Lower lobe of right lung (tissue), 2 donors: ENCODE results near the gene AZIN2. TPM values are rescaled to one million over a fixed set of nuclear protein-coding genes. Genes with fewer than 3 reads are reported as not detected.

Source experiments
- ATAC-seq, 2 donors: fragments of 200-7000 bp; cut with Tn5 transposase; one replicate each; pipeline ENCODE4 v1.9.1; 2020 to 2022; ENCODE audit warnings: mild to moderate bottlenecking in 2 of 2, moderate library complexity in 2 of 2
- DNase-seq: peaks from one replicate; pipeline ENCODE4 v3.0.0-alpha.2; 2020
- H3K27ac ChIP-seq: fragments of 200-600 bp; one replicate; pipeline ENCODE4 v1.8.0; 2022
- H3K27me3 ChIP-seq: fragments of 200-600 bp; one replicate; pipeline ENCODE4 v1.8.0; 2022; ENCODE audit warnings: low read depth
- H3K36me3 ChIP-seq: fragments of 200-600 bp; one replicate; pipeline ENCODE4 v1.8.0; 2022; ENCODE audit warnings: mild to moderate bottlenecking
- H3K4me1 ChIP-seq: fragments of 200-600 bp; one replicate; pipeline ENCODE4 v1.8.0; 2022
- H3K4me3 ChIP-seq: fragments of 200-600 bp; one replicate; pipeline ENCODE4 v1.8.0; 2022; ENCODE audit warnings: mild to moderate bottlenecking
- H3K9me3 ChIP-seq: fragments of 200-600 bp; one replicate; pipeline ENCODE4 v1.8.0; 2022
- intact Hi-C: fragments of 100-400 bp; cut with DNase I; formaldehyde crosslinking; loops from one replicate; pipeline ENCODE4 v1.11.0; 2022
- total RNA-seq: library from RNA; stranded (reverse); fragmentation: NEBNext Ultra II Directional; extraction: Animal tissue kit (Norgen Biotek cat#: 25700); gene quantifications from one replicate; pipeline ENCODE4 v1.2.1, GENCODE V29; 2021
- TF ChIP-seq, protein P1 (sequence below): fragments of 200-600 bp; IDR thresholded peaks from one replicate; pipeline ENCODE4 v1.8.0; 2022; ENCODE audit warnings: antibody characterized with exemption, mild to moderate bottlenecking
- donor health status: DM: no; HTN: yes; CAD: no; lungs with severe emphysema.

AZIN2 gene
- total RNA-seq, 1 donor from 2014 or later, result 2.4 TPM

DNA sequence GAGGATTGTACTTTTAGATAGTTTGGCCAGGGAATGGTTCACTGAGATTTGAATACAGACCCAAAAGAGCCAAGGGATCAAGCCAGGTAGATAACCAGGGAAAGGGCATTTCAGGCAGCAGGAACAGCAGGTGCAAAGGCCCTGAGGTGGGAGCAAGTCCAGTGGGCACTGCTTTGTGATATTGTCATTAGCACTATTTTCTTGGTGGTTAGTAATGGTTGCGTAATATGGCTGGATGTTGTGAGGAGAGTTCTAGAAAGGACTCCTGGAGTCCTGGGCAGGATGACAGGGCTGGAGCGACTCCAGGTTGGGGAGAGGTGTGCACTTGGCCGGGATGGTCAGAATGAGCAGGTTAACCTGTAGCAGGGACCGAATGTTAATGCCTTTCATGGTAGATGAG, 4.4 kb downstream of the AZIN2 start:
- Histone ChIP-seq H3K27ac (no peak overlapping the region), H3K36me3 (no peaks in the 10 kb centered on the region), H3K27me3 (no peaks in the 10 kb centered on the region), H3K4me3 (no peak overlapping the region), H3K9me3 (no peaks in the 10 kb centered on the region), H3K4me1 (peaks cover 16% of the 10 kb centered on the region)
- TF ChIP-seq, protein P1, sequence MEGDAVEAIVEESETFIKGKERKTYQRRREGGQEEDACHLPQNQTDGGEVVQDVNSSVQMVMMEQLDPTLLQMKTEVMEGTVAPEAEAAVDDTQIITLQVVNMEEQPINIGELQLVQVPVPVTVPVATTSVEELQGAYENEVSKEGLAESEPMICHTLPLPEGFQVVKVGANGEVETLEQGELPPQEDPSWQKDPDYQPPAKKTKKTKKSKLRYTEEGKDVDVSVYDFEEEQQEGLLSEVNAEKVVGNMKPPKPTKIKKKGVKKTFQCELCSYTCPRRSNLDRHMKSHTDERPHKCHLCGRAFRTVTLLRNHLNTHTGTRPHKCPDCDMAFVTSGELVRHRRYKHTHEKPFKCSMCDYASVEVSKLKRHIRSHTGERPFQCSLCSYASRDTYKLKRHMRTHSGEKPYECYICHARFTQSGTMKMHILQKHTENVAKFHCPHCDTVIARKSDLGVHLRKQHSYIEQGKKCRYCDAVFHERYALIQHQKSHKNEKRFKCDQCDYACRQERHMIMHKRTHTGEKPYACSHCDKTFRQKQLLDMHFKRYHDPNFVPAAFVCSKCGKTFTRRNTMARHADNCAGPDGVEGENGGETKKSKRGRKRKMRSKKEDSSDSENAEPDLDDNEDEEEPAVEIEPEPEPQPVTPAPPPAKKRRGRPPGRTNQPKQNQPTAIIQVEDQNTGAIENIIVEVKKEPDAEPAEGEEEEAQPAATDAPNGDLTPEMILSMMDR, result no peak
- DNase-seq (no peak), ATAC-seq (no peak)
- intact Hi-C loops, result no loop called here

DNA sequence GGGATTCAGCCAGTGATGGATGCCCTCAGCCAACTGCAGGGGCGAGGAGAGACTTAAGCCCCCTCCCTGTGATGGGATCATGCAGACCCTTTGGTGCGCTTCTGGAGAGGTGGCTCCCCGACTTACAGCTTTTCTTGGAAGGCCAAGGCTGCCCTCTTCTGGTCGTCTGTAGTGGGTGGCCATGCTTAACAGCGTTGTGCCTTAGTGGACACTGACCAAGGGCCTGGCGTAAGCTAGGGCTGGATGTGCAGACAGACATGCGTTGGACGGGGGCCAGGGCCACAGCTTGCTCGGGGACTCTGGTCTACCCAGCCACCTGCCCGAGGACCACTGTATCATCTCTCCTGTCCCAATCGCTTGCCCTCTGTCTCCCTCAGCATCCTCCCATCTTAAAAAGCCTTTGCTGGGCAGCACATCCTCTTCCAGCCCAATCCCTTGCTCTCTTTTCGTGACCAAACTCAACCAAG, 5.5 kb downstream of the AZIN2 start:
- H3K9me3 ChIP-seq, result no peaks in the 10 kb centered on the region
- H3K27me3 ChIP-seq, result no peaks in the 10 kb centered on the region
- TF ChIP-seq, protein P1, result peak; percentile 73
- DNase-seq, result peak; percentile 79
- H3K27ac ChIP-seq, result no peak overlapping the region
- peaks cover 8% of the 10 kb centered on the region for H3K4me1 ChIP-seq
- no peaks in the 10 kb centered on the region for H3K36me3 ChIP-seq
- intact Hi-C loops, result no loop called here
- ATAC-seq, result peak; percentile 78 to 81
- H3K4me3 ChIP-seq, result no peak overlapping the region

DNA sequence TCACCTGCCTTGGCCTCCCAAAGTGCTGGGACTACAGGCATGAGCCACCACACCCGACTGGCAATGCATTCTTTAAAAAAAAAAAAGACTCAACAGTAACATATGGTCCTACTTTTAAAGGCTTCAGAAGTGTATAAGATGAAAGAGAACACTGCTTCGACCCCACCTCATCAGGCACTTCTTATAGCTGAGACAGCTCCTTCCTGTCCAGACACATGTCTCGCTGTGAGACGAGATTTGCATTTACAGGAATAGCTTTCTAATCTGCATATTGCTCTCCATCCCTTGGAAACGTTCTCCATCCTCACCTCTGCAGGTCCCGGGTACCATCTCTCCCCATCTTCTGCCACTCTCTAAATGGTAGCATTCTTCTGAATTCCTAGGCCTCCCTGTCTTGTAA, 6.7 kb downstream of the AZIN2 start:
- no peak overlapping the region for H3K4me3 ChIP-seq
- H3K36me3 ChIP-seq, result no peaks in the 10 kb centered on the region
- no peaks in the 10 kb centered on the region for H3K9me3 ChIP-seq
- no peak for ATAC-seq
- no peak for DNase-seq
- H3K27ac ChIP-seq, result no peak overlapping the region
- TF ChIP-seq, protein P1, result no peak
- no peaks in the 10 kb centered on the region for H3K27me3 ChIP-seq
- intact Hi-C loops, result no loop called here
- no peaks in the 10 kb centered on the region for H3K4me1 ChIP-seq

DNA sequence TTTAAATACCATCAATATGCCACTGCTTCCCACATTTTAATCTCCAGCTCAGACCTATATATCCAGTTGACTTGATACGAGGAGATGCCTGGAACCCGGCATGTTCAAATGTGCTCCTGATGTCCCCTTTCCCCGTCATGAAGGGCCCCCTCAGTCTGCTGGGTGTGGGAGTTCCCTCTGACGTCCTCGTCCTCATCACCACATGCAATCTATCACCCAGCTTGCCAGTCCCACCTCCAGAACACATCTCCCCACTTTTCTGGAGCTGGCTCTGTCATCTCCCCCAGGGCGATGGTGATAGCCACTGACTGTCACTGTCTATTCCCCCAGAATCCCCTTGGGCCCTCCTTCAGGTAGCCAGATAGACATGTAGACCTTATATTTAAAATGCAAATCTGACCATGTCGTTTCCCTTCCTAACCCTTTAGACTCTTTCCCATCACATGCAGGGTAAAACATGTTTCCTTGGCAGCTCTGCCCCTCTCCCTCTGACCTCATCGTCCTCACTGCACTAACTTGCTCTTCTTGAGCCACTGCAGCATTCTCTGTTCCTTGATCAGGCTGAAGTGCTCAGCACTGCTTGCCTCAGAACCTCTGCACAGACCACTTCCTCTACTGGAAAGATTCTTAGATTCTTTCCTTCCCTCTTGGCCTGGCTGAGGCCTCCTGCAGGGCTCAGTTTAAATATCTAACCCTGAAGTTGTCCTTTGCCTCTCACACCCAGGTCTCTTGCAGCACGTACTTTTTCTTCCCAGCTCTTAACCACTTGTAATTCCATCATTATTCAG, 7.4 kb downstream of the AZIN2 start:
- no peaks in the 10 kb centered on the region for H3K27me3 ChIP-seq
- H3K4me1 ChIP-seq, result no peaks in the 10 kb centered on the region
- H3K4me3 ChIP-seq, result no peak overlapping the region
- no peaks in the 10 kb centered on the region for H3K36me3 ChIP-seq
- TF ChIP-seq, protein P1, result no peak
- H3K27ac ChIP-seq, result no peak overlapping the region
- DNase-seq (no peak), ATAC-seq (peak in 1 of 2 donors; percentile 43)
- intact Hi-C loops, result no loop called here
- H3K9me3 ChIP-seq, result no peaks in the 10 kb centered on the region

DNA sequence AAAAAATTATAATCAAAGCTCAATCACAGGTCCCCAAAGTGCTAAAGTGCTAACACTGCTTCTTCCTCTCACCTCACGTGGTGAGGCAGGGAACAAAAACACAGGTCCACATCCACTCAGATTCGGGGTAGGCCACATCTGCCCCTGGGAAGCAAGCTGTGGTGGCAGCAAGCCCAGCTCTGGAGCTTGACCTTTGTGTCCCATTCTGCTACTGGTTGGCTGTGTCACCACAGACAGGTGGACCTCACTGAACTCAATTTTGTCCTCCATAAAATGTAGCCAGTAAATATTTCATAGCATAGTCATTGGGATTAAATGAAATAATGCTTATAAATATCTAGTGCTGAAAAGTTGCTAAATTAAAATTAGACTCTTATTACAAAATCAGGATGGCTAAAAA, 8.5 kb downstream of the AZIN2 start:
- Histone ChIP-seq H3K4me3 (no peak overlapping the region), H3K27me3 (no peaks in the 10 kb centered on the region), H3K36me3 (no peaks in the 10 kb centered on the region), H3K9me3 (no peaks in the 10 kb centered on the region), H3K4me1 (no peaks in the 10 kb centered on the region), H3K27ac (no peak overlapping the region)
- ATAC-seq (no peak), DNase-seq (no peak)
- TF ChIP-seq, protein P1, result no peak
- intact Hi-C loops, result no loop called here
